Uterus (tissue), 4 donors: Measurements from ENCODE around the gene TRDMT1. TPM values are rescaled to one million over a fixed set of nuclear protein-coding genes. Genes with fewer than 3 reads are reported as not detected.

ENCODE experiments used
- DNase-seq, 2 donors: peaks; one replicate each; pipeline ENCODE4 v3.0.0-alpha.2; 2019 to 2020
- H3K27ac ChIP-seq, 2 donors: fragments of 200-600 bp; sonication (generic); 1 replicate in 1 of 2; 2 replicates in 1 of 2; pipeline ENCODE4 v1.5.1; 2016 to 2018
- H3K27me3 ChIP-seq, 2 donors: fragments of 200-600 bp; sonication (generic); one replicate each; pipeline ENCODE4 v1.5.1; 2018 to 2019; ENCODE audit warnings: control low read depth in 1 of 2
- H3K36me3 ChIP-seq, 2 donors: fragments of 200-600 bp; sonication (generic); one replicate each; pipeline ENCODE4 v1.5.1; 2019; ENCODE audit warnings: control low read depth in 1 of 2
- H3K4me1 ChIP-seq, 2 donors: fragments of 200-600 bp; sonication (generic); one replicate each; pipeline ENCODE4 v1.5.1; 2018 to 2019; ENCODE audit warnings: control low read depth in 1 of 2
- H3K4me3 ChIP-seq, 2 donors: fragments of 200-600 bp; sonication (generic); 1 replicate in 1 of 2; 2 replicates in 1 of 2; pipeline ENCODE4 v1.5.1; 2018 to 2019; ENCODE audit warnings: mild to moderate bottlenecking in 1 of 2
- H3K9me3 ChIP-seq, 2 donors: fragments of 200-600 bp; sonication (generic); one replicate each; pipeline ENCODE4 v1.5.1; 2019; ENCODE audit warnings: control low read depth in 1 of 2
- POLR2A ChIP-seq, 2 donors: fragments of 450-650 bp; IDR thresholded peaks; one replicate each; pipeline ENCODE4 v1.6.1; 2016; ENCODE audit warnings: antibody characterized with exemption in 2 of 2, mild to moderate bottlenecking in 1 of 2, moderate library complexity in 1 of 2
- intact Hi-C: fragments of 100-400 bp; cut with DNase I; formaldehyde crosslinking; loops from one replicate; pipeline ENCODE4 v1.15.1; 2023; ENCODE audit warnings: low total_unique reads
- total RNA-seq, 4 donors: library from RNA; depleted of rRNA in 3 of 4; stranded (reverse); fragments of >200 nt in 3 of 4; gene quantifications; one replicate each; pipeline versions ENCODE4 v1.1.0 to v1.2.4, GENCODE V29; 2014 to 2023
- TF ChIP-seq, protein P1 (sequence below), 4 experiments: fragments of 200-600 bp in 2 of 4; fragments of 450-650 bp in 2 of 4; sonication (generic) in 2 of 4; IDR thresholded peaks; one replicate each; pipeline ENCODE4 v1.5.1; 2016 to 2019; ENCODE audit warnings: antibody characterized with exemption in 4 of 4, mild to moderate bottlenecking in 2 of 4, moderate library complexity in 1 of 4
- donor health status: DM: yes; HTN: yes; CAD: no.

The TRDMT1 gene
- total RNA-seq, 4 donors from 2014 or later: 2.6 to 25.4 (median 14.8) TPM

DNA sequence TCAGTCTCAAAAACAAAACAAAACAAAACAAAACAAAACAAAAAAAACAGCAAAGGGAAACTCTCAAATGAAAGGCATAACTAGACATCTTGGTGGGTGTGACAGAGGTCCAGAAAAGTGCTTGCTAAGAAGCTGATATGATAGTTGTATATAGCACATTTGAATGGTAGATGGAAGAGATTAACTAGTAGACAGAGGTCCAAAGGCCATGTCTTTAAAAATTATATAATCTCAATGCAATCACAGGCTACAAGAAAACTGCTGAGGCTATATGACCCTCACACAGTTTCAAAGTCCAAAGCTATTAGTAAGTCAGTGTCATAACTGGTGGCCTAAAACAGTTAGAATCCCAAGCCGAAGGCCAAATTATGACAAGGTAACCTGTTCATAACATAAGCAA, 56.2 kb downstream of the TRDMT1 start:
- DNase-seq: no peak
- H3K27ac ChIP-seq: no peak overlapping the region
- intact Hi-C loops: no loop called here
- no peak for TF ChIP-seq POLR2A (IDR thresholded peaks at IDR 0.05)
- TF ChIP-seq, protein P1, sequence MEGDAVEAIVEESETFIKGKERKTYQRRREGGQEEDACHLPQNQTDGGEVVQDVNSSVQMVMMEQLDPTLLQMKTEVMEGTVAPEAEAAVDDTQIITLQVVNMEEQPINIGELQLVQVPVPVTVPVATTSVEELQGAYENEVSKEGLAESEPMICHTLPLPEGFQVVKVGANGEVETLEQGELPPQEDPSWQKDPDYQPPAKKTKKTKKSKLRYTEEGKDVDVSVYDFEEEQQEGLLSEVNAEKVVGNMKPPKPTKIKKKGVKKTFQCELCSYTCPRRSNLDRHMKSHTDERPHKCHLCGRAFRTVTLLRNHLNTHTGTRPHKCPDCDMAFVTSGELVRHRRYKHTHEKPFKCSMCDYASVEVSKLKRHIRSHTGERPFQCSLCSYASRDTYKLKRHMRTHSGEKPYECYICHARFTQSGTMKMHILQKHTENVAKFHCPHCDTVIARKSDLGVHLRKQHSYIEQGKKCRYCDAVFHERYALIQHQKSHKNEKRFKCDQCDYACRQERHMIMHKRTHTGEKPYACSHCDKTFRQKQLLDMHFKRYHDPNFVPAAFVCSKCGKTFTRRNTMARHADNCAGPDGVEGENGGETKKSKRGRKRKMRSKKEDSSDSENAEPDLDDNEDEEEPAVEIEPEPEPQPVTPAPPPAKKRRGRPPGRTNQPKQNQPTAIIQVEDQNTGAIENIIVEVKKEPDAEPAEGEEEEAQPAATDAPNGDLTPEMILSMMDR (IDR thresholded peaks at IDR 0.05): no peak
- no peaks in the 10 kb centered on the region for H3K4me1 ChIP-seq
- no peaks in the 10 kb centered on the region for H3K27me3 ChIP-seq
- peaks cover 0 to 2% of the 10 kb centered on the region in 2 donors for H3K36me3 ChIP-seq
- no peak overlapping the region for H3K4me3 ChIP-seq
- no peaks in the 10 kb centered on the region for H3K9me3 ChIP-seq

DNA sequence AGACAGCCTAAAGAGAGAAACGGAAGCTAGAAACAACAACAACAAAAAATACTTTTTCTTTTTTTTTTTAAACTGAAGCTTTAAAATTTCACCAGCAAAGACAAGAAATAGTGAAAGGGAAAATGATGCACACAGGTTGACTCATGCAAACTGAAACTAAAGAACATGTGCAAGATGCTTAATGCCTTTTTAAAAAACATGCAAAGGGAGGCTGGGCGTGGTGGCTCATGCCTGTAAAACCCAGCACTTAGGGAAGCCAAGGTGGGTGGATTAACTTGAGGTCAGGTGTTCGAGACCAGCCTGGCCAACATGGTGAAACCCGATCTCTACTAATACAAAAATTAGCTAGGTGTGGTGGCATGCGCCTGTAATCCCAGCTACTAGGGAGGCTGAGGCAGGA, 56.7 kb downstream of the TRDMT1 start:
- no peaks in the 10 kb centered on the region for H3K4me1 ChIP-seq
- intact Hi-C loops: no loop called here
- H3K9me3 ChIP-seq: no peaks in the 10 kb centered on the region
- H3K27ac ChIP-seq: no peak overlapping the region
- no peaks in the 10 kb centered on the region for H3K27me3 ChIP-seq
- peaks cover 0 to 2% of the 10 kb centered on the region in 2 donors for H3K36me3 ChIP-seq
- no peak overlapping the region for H3K4me3 ChIP-seq
- no peak for DNase-seq
- TF ChIP-seq POLR2A (IDR thresholded peaks at IDR 0.05): no peak
- TF ChIP-seq, protein P1 (IDR thresholded peaks at IDR 0.05): no peak

- no peak for DNase-seq
- intact Hi-C loops: no loop called here
- no peaks in the 10 kb centered on the region for H3K4me1 ChIP-seq
- no peak overlapping the region for H3K27ac ChIP-seq
- no peaks in the 10 kb centered on the region for H3K27me3 ChIP-seq
- TF ChIP-seq POLR2A (IDR thresholded peaks at IDR 0.05): no peak
- TF ChIP-seq, protein P1 (IDR thresholded peaks at IDR 0.05): no peak
- peaks cover 0 to 2% of the 10 kb centered on the region in 2 donors for H3K36me3 ChIP-seq
- H3K9me3 ChIP-seq: no peaks in the 10 kb centered on the region
- no peak overlapping the region for H3K4me3 ChIP-seq
These were observed 57.4 kb downstream of the TRDMT1 start for GRCh38 chr10:17144032-17144431.

GRCh38 chr10:17143055-17143690, 58.3 kb downstream of the TRDMT1 start:
- Histone ChIP-seq H3K4me1 (no peaks in the 10 kb centered on the region), H3K9me3 (no peaks in the 10 kb centered on the region), H3K36me3 (no peaks in the 10 kb centered on the region), H3K27me3 (no peaks in the 10 kb centered on the region), H3K27ac (no peak overlapping the region), H3K4me3 (no peak overlapping the region)
- TF ChIP-seq, protein P1 (IDR thresholded peaks at IDR 0.05): no peak
- TF ChIP-seq POLR2A (IDR thresholded peaks at IDR 0.05): no peak
- DNase-seq: no peak
- intact Hi-C loops: no loop called here

- Histone ChIP-seq H3K27me3 (no peaks in the 10 kb centered on the region), H3K4me3 (no peak overlapping the region), H3K36me3 (no peaks in the 10 kb centered on the region), H3K27ac (no peak overlapping the region), H3K4me1 (no peaks in the 10 kb centered on the region), H3K9me3 (no peaks in the 10 kb centered on the region)
- intact Hi-C loops: no loop called here
- no peak for DNase-seq
- TF ChIP-seq POLR2A (IDR thresholded peaks at IDR 0.05): no peak
- TF ChIP-seq, protein P1 (IDR thresholded peaks at IDR 0.05): no peak
These were observed 59.8 kb downstream of the TRDMT1 start for GRCh38 chr10:17141504-17142229.
